GM19035 (cell line): ENCODE measurements around the gene ANK3.

ENCODE experiments used
- ATAC-seq: cut with Tn5 transposase; IDR thresholded peaks from one replicate; pipeline ENCODE4 v1.9.1; 2021; ENCODE audit not compliant: unreplicated experiment

Gene ANK3

GRCh38 chr10:60414111-60414510, 24.4 kb upstream of the ANK3 start:
- no peak for ATAC-seq

GRCh38 chr10:60413306-60414012, 23.8 kb upstream of the ANK3 start:
- no peak for ATAC-seq

- no peak for ATAC-seq
These were observed 21.3 kb upstream of the ANK3 start for GRCh38 chr10:60410970-60411369.

- ATAC-seq, result no peak
These were observed 19.5 kb upstream of the ANK3 start for GRCh38 chr10:60409202-60409601.

GRCh38 chr10:60406182-60406581, 16.5 kb upstream of the ANK3 start:
- ATAC-seq, result no peak

- no peak for ATAC-seq
These were observed 15.5 kb upstream of the ANK3 start for GRCh38 chr10:60405172-60405571.

GRCh38 chr10:60403168-60403873, 13.6 kb upstream of the ANK3 start:
- ATAC-seq, result no peak

GRCh38 chr10:60400366-60400765, 10.7 kb upstream of the ANK3 start:
- ATAC-seq, result no peak

- ATAC-seq, result no peak
These were observed 9.7 kb upstream of the ANK3 start for GRCh38 chr10:60399328-60399727.

GRCh38 chr10:60397792-60398191, 8.1 kb upstream of the ANK3 start:
- ATAC-seq, result no peak

GRCh38 chr10:60396766-60397165, 7.1 kb upstream of the ANK3 start:
- no peak for ATAC-seq

GRCh38 chr10:60395711-60396110, 6.0 kb upstream of the ANK3 start:
- no peak for ATAC-seq

GRCh38 chr10:60394446-60394845, 4.8 kb upstream of the ANK3 start:
- ATAC-seq, result no peak

- no peak for ATAC-seq
These were observed 550 bp upstream of the ANK3 start for GRCh38 chr10:60390224-60390626.

- no peak for ATAC-seq
These were observed 870 bp downstream of the ANK3 start for GRCh38 chr10:60388709-60389301.

- ATAC-seq, result no peak
These were observed 1.5 kb downstream of the ANK3 start for GRCh38 chr10:60388116-60388625.

GRCh38 chr10:60387531-60387930, 2.1 kb downstream of the ANK3 start:
- ATAC-seq, result no peak

GRCh38 chr10:60385399-60385738, 4.3 kb downstream of the ANK3 start:
- ATAC-seq, result no peak

GRCh38 chr10:60384708-60385398, 4.8 kb downstream of the ANK3 start:
- no peak for ATAC-seq

GRCh38 chr10:60384011-60384410, 5.7 kb downstream of the ANK3 start:
- no peak for ATAC-seq

- ATAC-seq, result no peak
These were observed 6.6 kb downstream of the ANK3 start for GRCh38 chr10:60382946-60383681.
